HG02884 (cell line): ENCODE measurements around the gene SKP1.
"Not testable (repeated sequence)": the region's sequence is repeated elsewhere in the genome, so short reads cannot be mapped to it uniquely, and the experiment has no call there.

Source experiments
- ATAC-seq: cut with Tn5 transposase; IDR thresholded peaks from one replicate; pipeline ENCODE4 v1.9.1; 2021; ENCODE audit warnings: mild to moderate bottlenecking, moderate library complexity; ENCODE audit not compliant: unreplicated experiment

Gene SKP1

GRCh38 chr5:134178096-134178419 lies 1.3 kb upstream of the SKP1 start:
- ATAC-seq, result no peak

GRCh38 chr5:134177369-134178095 lies 782 bp upstream of the SKP1 start:
- no peak for ATAC-seq

GRCh38 chr5:134175921-134176510 lies 734 bp downstream of the SKP1 start:
- ATAC-seq, result peak; percentile 16

- ATAC-seq, result no peak
Measured at GRCh38 chr5:134174841-134175839, 1.6 kb downstream of the SKP1 start.

GRCh38 chr5:134171972-134172371 lies 4.8 kb downstream of the SKP1 start:
- no peak for ATAC-seq

- ATAC-seq, result no peak
Measured at GRCh38 chr5:134162592-134162991, 14.2 kb downstream of the SKP1 start.

- ATAC-seq, result no peak
Measured at GRCh38 chr5:134161513-134162395, 15.0 kb downstream of the SKP1 start.

- ATAC-seq, result no peak
Measured at GRCh38 chr5:134153657-134154056, 23.1 kb downstream of the SKP1 start.

- ATAC-seq, result no peak
Measured at GRCh38 chr5:134153241-134153640, 23.5 kb downstream of the SKP1 start.

- not testable (repeated sequence) for ATAC-seq
Measured at GRCh38 chr5:134152173-134152832, 24.4 kb downstream of the SKP1 start.

GRCh38 chr5:134151723-134152122 lies 25.0 kb downstream of the SKP1 start:
- ATAC-seq, result no peak

- ATAC-seq, result no peak
Measured at GRCh38 chr5:134149571-134150303, 27.0 kb downstream of the SKP1 start.

GRCh38 chr5:134148986-134149539 lies 27.7 kb downstream of the SKP1 start:
- ATAC-seq, result no peak

- no peak for ATAC-seq
Measured at GRCh38 chr5:134148316-134148715, 28.4 kb downstream of the SKP1 start.

GRCh38 chr5:134146651-134147518 lies 29.9 kb downstream of the SKP1 start:
- ATAC-seq, result no peak

GRCh38 chr5:134145779-134146581 lies 30.8 kb downstream of the SKP1 start:
- no peak for ATAC-seq

GRCh38 chr5:134145041-134145757 lies 31.6 kb downstream of the SKP1 start:
- no peak for ATAC-seq
